NCI-H2171 treated with DMSO at 0.1 percent for 48 hours (cell line): Measurements from ENCODE around the gene MBTPS1.

Source experiments
- DNase-seq: peaks from one replicate; lab custom pipeline; 2025; lab: John Stamatoyannopoulos, UW

Gene MBTPS1

DNA sequence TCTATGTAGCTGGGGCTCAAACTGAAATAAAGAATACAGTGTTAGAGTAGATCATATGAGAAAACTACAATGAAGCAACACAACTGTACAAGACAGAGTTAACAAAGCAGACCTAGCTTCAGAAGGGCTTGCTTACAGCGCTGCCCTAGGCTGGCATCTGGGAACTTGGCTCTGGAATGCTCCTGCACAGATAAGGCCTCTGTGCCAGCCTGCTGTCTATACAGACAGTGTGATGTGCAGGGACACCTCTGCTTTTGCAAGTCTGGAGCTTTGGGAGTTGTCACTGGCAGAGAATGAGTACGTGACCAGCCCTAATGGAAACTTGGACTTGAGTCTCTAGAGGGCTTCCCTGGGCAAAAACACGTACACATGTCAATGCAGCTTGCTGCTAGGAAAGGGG is 42.0 kb downstream of the MBTPS1 start:
- no peak for DNase-seq

DNA sequence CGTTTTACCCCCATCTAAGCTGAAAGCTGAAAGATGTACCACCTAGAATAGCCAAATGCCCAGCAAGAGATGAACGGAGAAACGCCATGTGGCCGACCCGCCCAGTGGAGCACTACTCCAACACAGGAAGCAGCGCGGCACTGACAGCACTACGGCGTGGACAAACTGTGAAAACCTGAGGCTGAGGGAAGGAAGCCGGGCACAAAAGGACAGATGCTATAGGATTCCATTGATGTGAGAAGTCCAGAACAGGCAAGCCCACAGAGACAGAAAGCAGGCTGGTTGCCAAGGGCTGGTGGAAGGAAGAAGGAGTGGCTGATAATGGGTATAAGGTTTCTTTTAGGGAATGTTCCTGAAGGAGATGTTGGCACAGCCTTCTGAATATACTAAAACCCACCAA is 44.7 kb downstream of the MBTPS1 start:
- DNase-seq = no peak

DNA sequence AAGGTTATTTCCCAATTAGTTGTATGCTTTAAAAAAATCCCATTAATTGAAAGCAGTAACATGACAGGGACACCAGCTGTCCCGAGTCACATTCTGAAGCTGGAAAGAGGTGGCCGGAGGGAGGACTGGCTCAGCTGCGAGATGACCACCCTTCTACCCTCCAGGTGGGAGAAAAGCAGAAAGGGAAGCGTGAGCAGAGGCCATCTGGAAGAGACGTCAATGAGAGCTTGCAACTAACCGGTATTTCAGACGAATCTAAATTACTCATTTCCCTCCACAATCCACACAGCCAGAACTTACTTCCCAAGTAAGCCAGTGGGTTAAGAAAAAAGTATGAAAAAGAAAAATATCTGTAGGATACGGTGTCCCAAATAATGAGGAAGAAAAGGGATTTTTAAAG is 45.6 kb downstream of the MBTPS1 start:
- DNase-seq = no peak

DNA sequence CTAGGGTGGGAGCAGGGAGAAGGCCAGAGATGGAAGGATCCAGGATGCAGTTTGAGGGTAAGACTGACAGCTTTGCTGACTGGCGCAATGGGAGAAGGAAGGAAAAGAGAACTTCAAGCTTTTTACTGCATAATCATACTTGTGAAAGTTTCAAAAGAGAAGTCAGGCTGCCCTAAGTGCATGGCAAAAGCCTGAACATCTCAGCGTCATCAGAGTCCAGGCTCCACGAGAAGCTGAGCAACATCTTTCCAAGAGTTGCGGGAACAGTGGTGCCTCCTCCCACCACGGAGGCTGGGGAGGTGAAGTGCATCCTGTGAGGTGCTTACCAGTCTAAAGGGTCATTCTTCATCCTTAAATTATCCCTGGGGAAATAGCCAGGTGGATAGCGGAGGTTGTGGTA is 47.2 kb downstream of the MBTPS1 start:
- no peak for DNase-seq

DNA sequence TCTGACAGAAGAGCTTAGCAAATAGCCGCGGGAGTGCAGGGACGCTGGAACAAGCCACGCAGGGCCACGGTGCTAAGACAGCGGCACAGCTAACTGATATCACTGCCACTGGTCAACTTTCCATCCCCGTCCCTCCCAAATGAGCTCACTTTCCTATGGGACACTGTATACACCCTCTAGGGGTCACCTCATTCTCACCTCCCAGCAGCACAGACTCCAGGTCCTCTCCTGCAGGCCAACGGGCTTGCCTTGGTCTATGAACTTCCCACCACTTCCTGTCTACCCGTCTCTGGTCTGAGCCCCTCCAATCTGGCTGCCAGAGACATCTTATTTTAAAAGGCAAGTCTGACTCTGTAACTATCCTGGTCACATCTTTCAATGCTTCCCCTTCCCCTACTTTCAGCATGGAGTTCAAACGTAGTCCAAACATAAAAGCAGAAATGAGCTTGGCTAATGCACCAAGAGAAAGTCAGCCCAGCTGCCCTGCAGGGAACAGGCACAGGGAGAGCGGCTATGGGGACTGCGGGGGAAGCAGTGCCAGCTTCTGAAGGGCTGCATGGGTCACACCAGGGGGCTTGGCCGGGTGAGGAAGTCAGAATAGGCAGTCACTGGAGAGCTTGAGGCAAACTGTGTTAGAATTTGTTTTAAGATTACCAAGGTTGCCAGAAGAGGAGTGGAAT is 47.8 kb downstream of the MBTPS1 start:
- DNase-seq = no peak

DNA sequence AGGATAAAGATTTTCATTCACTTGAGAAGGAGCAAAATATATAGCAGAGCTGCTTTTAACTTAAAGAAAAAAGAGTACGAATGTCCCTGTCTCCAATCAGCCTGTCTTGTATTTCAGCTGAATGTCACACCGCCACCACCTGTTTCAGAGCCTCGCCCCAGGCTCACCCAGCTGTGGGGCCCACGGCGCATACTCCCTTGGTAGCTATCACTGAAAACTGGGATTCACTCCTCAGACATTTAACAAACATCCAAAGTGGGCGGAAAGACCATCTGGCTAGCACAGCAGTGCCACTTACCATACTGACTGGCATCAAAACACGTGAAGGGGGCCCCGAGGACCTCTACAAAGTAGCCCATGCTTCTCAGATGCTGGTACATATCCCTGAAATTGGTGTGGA is 48.7 kb downstream of the MBTPS1 start:
- DNase-seq = peak; percentile 60

DNA sequence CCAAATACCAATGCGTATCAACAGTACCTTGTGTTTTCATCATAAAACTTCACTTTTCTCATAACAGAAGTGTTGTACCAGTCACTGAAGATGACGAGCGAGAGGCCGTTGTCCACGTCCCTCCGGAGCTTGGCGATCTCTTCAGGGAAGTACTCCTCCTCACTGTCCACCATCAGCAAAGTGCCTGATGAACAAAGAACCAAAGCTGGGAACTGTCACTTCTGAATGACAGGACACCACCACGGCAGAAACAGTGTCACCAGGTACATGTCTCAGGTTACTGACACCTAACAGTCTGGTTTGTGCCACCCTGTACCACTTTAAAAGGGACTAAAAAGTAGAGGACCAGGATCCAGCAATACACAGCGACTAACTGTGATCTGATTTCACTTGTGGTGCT is 49.1 kb downstream of the MBTPS1 start:
- DNase-seq = no peak

DNA sequence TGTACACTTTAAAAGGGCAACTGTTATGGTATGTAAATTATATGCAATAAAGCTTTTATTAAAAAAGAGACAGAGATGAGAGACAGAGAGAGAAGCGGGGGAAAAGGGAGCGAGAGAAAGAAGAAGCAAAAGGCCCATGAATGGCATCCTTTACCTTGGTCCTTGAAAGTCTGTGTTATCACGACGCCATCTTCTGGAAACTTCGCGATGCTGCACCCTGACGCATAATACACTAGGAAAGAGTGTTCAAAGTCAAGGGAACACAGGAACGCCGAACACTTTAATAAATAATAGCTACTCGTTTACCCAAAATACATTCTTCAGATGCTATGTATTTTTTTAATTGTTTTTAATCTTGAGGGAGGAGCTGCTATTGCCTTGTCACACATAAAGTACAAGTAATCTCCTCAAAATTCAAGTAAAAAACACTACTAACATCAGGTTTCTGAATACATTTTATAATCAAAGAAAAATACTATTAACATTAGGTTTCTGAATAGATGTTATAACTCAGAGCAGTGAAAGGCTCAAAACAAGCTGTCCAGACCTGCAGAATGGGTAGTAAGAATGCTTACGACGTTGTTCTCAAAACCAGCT is 51.1 kb downstream of the MBTPS1 start:
- peak; percentile 74 for DNase-seq

DNA sequence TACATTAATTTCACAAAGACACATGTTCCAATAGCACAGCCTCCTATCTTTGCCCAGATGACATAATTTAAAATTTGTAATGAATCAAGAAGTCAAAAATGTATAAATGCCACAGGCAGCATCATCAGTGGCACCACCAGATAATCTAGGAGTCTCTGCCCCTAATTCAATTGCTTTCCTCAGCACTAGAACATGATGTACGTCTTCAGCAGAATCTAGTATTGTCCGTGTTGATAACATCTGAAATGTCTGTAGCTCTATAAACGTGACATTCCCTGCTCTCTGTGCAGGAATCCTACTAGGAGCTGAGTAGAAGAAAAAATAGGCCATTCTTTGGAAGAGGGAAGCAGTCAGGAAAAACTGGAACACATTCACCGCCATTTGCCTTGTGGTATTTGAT is 52.8 kb downstream of the MBTPS1 start:
- DNase-seq = no peak

DNA sequence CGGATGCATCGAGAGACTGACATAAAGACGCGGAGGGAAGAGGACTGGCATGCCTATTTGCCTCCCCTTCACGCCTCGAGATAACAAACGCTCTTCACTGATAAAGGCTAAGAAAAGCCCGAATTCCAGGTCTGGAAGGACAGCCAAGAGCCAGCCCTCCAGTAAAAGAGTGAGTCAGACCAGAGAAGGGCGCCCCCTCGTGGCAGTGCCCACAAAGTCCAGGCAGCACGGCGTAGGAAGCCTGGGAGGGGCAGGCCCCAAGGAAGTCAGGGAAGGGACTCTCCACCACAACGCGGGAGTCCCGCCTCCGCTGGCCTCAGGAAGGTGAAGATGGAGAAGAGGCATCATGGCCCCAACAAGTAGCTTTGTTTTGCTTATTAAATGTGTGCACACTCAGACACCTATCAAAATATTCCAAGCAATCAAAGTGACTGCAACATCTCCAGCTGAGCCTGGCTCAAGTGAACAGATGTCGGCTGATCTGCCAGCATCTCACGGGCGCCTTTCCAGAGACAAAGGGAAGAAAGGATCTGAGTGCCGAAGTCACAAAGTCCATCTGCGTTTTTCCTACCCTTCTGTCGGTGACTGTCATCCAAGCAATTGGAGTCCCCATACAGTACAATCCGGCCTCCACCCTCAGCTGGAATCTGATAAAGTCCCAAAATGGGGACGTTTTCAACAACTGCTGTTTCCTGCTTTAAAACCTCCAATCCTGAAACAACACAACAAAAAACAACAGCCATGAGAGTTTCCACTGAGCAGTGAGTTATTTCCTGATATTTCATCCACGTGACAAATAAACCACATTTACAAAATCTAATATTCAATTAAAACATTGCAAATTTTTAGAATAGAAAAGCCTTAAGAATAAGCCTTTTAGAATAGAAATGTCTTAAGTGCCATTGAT is 53.8 kb downstream of the MBTPS1 start:
- DNase-seq = peak; percentile 97

DNA sequence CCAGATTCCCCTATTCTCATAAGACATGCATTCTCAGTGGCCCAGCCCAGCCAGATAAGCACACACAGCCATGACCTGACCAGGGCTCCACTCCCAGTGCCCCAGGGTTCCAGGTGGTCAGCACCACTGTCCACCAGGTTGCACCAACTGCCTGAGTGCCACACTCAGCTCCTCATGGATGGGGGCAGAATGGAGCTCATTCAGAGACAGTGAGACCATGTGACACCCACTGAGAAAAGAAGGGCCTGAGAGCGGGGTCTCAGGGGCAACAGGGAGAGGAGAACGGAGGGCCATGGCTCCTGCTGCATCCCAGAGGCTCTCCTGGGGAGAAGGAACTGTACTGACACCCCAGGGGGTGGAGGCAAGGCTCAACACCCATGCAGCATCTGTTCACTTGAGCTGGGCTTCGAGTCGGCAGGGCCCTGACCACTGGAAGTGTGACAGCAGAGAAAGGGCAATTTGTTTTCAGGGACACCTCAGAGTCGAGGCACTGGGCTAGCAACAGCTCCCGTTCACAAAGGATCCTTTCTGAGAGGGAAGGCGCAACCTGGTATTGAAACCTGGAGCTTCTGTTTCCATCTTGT is 55.4 kb downstream of the MBTPS1 start:
- no peak for DNase-seq

DNA sequence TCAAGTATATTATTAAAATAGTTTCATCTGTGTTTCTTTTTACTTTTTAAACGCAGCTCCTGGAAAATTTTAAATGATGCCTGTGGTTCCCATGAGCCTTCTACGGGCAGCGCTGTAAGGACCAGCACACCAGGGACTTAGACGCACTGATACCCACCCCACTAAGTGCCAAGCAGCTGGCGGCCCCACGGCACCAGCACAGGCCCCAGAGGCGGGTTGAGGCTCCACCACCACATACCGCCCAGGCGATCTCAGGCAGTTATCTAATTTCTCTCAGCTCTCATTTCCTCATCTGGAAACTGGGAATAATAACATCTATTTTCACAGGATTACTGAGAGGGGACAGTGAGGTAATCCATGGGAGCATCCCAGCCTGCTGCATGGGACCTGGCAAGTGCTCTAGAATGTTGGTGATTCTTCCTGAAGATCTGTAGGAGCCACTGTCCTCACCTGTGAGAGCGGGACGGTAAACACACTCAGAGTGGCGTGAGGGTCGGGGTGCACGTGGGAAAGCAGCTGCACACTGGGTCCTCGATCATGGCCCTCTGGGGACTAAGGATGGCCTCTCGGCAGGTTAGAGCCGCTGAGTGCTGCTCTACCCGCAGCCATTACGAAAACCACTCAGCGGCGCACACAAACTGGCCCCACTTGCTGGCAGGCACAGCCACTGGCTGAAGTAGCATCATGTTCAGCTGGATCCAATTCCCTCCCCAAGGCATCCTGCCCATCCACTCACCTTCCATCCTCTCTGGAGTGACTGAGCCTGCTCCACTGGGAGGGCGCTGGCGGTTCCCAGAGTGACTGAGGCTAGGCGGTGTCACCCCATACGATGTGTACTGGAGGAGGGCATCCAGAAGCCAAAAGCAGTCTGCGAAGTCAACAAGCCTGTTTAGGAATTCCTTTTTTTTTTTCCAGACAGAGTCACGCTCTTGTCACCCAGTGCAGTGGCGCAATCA is 56.5 kb downstream of the MBTPS1 start:
- no peak for DNase-seq

DNA sequence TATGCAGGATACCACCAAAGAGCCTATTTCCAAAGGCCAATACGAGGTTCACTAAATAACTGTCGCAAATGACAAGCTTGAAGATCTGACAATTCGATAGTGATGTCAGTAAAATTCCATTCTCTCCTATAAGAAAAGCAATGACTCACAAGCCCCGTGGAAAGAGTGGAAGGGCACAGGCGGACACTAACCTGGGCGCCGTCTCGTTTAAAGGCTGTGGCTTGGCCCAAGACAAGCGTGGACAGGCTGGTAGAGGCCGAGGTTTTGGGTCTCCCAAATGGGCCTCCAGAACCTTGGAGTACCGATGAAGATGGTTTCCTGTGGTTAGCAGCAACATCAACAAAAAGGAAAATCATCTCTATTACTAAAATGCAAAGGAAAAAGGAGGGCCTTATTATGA is 57.6 kb downstream of the MBTPS1 start:
- no peak for DNase-seq

DNA sequence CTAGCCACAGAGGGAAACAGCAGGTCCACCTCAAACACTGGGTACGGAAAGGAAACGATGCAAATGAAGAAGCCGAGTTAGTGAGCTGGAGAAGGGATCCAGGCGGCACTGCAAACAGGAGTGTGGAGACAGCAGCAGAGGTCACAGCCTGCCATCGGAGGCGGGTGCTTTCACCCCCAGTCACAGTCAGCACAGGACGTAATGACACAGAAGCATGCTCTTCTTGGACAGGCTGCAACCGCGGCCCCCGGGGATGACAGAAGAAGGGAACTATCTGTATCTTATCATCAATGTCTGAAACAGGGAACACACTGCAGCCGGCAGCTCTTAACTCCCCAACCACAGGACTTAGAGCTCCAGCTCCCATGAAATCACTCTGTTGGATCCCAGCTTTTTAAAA is 58.1 kb downstream of the MBTPS1 start:
- DNase-seq = no peak

DNA sequence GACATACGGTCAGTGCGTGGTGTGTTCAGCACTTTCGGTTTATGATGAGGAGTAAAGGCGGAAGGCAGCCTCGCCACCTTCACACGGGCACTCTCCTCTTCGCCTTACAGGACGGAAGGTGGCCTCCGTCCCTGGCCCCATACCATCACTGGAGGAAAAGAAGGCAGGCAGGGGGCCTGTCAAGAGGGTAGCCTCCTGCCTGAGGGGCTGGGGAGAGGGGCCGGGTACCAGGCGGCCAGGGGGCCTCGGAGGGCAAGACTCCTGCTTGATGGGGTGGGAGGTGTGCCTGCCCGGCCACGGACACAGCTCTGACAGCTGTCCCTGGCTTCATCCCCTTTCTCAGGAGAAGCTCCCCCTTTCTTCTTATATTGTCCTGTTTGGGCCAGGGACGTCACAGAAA is 58.5 kb downstream of the MBTPS1 start:
- no peak for DNase-seq

DNA sequence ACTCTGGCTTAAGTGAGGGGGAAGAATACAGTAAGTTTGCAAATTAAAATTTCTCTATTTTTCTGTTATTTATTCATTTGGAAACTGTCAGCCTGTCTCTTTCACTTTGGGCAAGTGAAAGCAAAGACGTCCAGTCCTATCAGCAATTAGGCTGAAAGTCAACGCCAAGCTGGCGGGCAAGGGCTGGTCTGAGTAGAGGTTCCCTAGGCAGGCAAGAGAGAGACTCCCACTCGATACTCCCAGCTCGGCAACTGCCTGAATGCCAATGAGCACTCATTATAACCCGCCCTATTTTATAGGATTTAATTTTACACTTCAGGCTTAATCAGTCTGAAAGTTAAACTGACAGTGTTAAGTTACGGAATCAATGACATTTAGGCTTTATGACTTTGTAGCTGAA is 59.8 kb downstream of the MBTPS1 start:
- DNase-seq = no peak

DNA sequence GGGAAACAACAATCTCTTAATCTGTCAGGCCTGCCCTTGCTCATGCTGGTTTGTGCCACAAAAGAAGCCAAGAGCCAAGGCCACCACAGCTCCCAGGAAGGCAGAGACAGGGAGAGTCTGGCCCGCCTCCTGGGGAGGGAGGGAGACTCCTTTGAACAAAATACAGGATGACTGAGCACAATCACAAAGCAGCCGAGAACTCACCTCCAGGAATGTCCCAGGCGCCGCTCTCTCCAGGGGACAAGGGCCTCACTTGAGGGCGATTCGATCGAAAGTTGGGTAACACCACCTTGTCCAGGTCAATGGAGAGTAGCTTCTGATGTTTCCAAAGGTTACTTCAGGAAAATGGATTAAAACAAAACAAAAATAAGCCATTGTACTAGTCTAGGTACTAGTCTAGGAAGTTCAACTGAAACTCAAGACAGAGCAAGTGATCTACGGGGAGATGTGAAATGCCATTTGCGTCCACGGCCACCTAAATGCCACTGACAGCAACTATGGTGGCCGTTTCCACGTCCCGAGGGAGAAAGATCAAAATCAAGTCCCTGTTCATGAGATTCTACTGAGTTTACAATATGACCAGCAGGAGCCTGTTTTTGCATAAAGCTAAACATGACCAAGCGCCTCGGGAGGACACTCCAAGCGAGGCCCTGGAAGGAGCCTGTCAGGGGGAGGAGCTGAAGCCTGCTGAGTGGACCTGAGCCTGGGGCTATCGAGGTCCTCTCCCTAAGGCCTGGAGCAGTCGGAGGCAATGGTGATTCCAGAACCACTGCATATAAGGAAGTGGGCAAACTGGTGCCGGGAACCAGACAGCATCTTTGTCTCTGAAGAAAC is 60.7 kb downstream of the MBTPS1 start:
- no peak for DNase-seq

DNA sequence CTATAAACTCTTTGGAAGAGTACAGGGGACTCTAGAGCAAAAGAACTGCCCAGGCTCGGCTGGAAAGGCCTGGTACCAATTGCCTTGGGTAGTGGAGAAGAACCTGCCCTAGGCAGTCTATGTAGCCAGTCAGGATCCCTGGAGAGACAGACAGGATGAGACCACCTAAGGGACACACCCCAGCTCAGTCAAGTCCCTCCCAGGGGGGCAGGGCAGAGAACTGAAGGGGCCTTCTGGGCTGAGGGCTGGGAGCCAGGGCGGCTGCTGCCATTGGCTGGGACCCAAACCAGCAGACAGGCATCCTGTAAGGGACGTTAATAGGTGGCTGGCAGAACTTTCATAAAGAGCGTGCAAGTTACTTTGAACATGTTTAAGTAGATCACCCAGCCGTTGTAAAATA is 61.4 kb downstream of the MBTPS1 start:
- peak; percentile 57 for DNase-seq

DNA sequence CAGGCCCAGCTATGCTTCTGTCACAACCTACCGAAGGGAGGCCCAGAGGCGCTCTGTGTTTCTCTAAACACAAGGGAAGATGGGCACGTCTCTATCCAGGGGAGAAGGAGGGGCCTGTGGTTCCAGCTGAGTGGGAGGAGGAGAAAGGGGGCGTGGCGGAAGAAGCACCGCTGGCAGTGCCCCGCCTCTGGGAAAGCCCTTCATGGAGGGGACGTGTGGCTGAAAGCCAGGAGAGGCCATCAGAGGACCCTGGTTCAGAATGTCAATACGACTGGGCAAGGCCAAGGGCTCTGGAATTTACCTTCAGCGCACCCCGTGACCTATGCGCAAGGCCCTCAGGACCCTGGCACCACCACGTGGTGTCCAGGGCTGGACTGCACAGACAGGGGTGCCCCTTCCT is 61.8 kb downstream of the MBTPS1 start:
- no peak for DNase-seq

DNA sequence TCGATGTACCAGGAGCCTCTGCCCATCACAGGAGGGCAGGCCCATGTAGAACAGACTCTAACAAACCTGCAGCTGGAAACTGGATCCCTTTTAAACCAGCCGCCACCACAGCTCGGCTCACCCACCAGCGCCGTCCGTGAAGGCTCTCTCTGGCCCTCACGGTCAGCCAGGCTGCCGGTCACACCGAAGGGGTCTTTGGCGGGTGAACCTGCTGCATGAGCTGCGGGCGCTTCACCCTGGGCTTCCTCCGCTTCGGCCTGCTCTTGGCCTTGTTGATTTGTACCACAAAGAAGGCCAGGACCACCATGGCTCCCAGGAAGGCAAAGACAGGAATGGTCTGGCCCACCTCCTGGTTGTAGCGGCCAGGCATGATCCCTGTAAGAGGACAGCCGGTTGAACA is 62.5 kb downstream of the MBTPS1 start:
- no peak for DNase-seq

DNA sequence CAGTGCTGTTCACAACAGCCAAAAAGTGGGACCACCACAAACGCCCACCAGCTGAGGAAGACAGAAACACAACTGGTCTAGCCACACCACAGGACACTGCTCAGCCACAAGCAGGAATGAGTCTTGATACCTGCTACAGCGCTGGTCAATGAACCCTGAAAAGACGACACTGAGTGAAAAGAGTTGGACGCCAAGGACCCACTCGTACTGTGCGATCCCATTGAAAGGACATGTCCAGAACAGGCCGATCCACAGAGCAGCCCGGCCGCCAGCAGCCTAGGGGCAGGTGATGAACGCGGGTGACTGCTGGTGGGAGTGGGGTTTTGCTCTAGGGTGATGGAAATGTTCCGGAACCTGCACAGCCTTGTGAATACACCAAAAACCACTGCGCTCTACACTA is 63.5 kb downstream of the MBTPS1 start:
- DNase-seq = no peak
